IMR-90 (cell line): Measurements from ENCODE around the gene NACC2. TPM values are rescaled to one million over a fixed set of nuclear protein-coding genes. Genes with fewer than 3 reads are reported as not detected.

ENCODE experiments used
- ATAC-seq: fragments of 200-7000 bp; cut with Tn5 transposase; 2 replicates; pipeline ENCODE4 v1.9.1; 2020; ENCODE audit warnings: low read depth, mild to moderate bottlenecking, moderate library complexity
- BruUV-seq: library from RNA; stranded (reverse); fragments of 400-500 nt; replicated peaks from 2 replicates; lab custom pipeline; 2021; lab: Mats Ljungman, UMichigan
- CTCF ChIA-PET: fragments of 300-600 bp; formaldehyde crosslinking; extraction: SDS; loops from one replicate; lab custom pipeline; 2021; ENCODE audit warnings: antibody characterized with exemption; lab: Yijun Ruan, JAX
- POLR2A ChIA-PET: fragments of 300-600 bp; sonication (Branson Sonifier 250); formaldehyde crosslinking; loops from one replicate; lab custom pipeline; 2022; ENCODE audit warnings: antibody characterized with exemption; ENCODE audit not compliant: unreplicated experiment; lab: Charles Lee
- DNase-seq: peaks from one replicate; pipeline ENCODE4 v3.0.0; 2013
- H2AFZ ChIP-seq: replicated peaks from 2 replicates; pipeline ENCODE3; 2013; ENCODE audit warnings: low read length, mild to moderate bottlenecking; ENCODE audit not compliant: poor library complexity
- H2AK5ac ChIP-seq: 2 replicates; pipeline ENCODE4 v1.6.1; 2013; ENCODE audit warnings: low read depth, low read length, inconsistent platforms
- H2AK9ac ChIP-seq: replicated peaks from 2 replicates; pipeline ENCODE3; 2013; ENCODE audit warnings: mild to moderate bottlenecking, low read depth, low read length, moderate library complexity; ENCODE audit not compliant: poor library complexity
- H2BK120ac ChIP-seq: 2 replicates; pipeline ENCODE4 v1.6.1; 2013; ENCODE audit warnings: low read depth, low read length, inconsistent platforms
- H2BK15ac ChIP-seq: 3 replicates; pipeline ENCODE4 v1.6.1; 2013; ENCODE audit warnings: low read depth, low read length, inconsistent platforms
- H2BK20ac ChIP-seq: 2 replicates; pipeline ENCODE4 v1.6.1; 2013; ENCODE audit warnings: low read depth, mild to moderate bottlenecking, inconsistent platforms, low read length, moderate library complexity
- H2BK5ac ChIP-seq: 2 replicates; pipeline ENCODE4 v1.6.1; 2013; ENCODE audit warnings: mild to moderate bottlenecking, low read depth, low read length, inconsistent platforms; ENCODE audit not compliant: poor library complexity, severe bottlenecking
- H3K14ac ChIP-seq: replicated peaks from 2 replicates; pipeline ENCODE4 v1.6.1; 2013; ENCODE audit warnings: low read depth, low read length, inconsistent platforms
- H3K18ac ChIP-seq: 2 replicates; pipeline ENCODE4 v1.6.1; 2013; ENCODE audit warnings: low read depth, low read length, control low read depth
- H3K23ac ChIP-seq: 2 replicates; pipeline ENCODE4 v1.6.1; 2013; ENCODE audit warnings: low read depth, low read length, inconsistent platforms
- H3K27ac ChIP-seq: 2 replicates; pipeline ENCODE4 v1.5.1; 2013; ENCODE audit warnings: mild to moderate bottlenecking, control low read depth, low read length; ENCODE audit not compliant: insufficient read depth
- H3K27me3 ChIP-seq: 2 replicates; pipeline ENCODE4 v1.6.1; 2013; ENCODE audit warnings: low read length; ENCODE audit not compliant: control insufficient read depth, insufficient read depth
- H3K36me3 ChIP-seq: 2 replicates; pipeline ENCODE4 v1.6.1; 2013; ENCODE audit warnings: low read length, mixed read lengths; ENCODE audit not compliant: control insufficient read depth, insufficient read depth
- H3K4ac ChIP-seq: 2 replicates; pipeline ENCODE4 v1.6.1; 2013; ENCODE audit warnings: low read depth, low read length, inconsistent platforms
- H3K4me1 ChIP-seq: 2 replicates; pipeline ENCODE4 v1.6.1; 2013; ENCODE audit warnings: low read length, mixed read lengths; ENCODE audit not compliant: control insufficient read depth, insufficient read depth
- H3K4me2 ChIP-seq: 2 replicates; pipeline ENCODE4 v1.6.1; 2013; ENCODE audit warnings: low read depth, mild to moderate bottlenecking, control low read depth, low read length, moderate library complexity
- H3K4me3 ChIP-seq: 2 replicates; pipeline ENCODE4 v1.5.1; 2013; ENCODE audit warnings: low read depth, mild to moderate bottlenecking, control low read depth, low read length, moderate library complexity; ENCODE audit not compliant: insufficient read depth
- H3K56ac ChIP-seq: 2 replicates; pipeline ENCODE4 v1.6.1; 2013; ENCODE audit warnings: low read length, inconsistent platforms; ENCODE audit not compliant: insufficient read depth; ENCODE audit errors: extremely low read depth
- H3K79me1 ChIP-seq, 2 experiments: 2 replicates each; pipeline ENCODE4 v1.6.1; 2013; ENCODE audit warnings: low read length in 2 of 2, inconsistent platforms in 1 of 2, low read depth in 1 of 2
- H3K9ac ChIP-seq: 2 replicates; pipeline ENCODE4 v1.6.1; 2013; ENCODE audit warnings: low read depth, low read length, control low read depth
- H3K9me1 ChIP-seq: 2 replicates; pipeline ENCODE4 v1.6.1; 2013; ENCODE audit warnings: low read length, inconsistent platforms; ENCODE audit not compliant: insufficient read depth
- H3K9me3 ChIP-seq: 2 replicates; pipeline ENCODE4 v1.6.1; 2013; ENCODE audit warnings: low read length; ENCODE audit not compliant: control insufficient read depth, insufficient read depth
- H4K20me1 ChIP-seq: 2 replicates; pipeline ENCODE4 v1.6.1; 2013; ENCODE audit warnings: low read length, inconsistent platforms; ENCODE audit not compliant: insufficient read depth
- H4K5ac ChIP-seq: 2 replicates; pipeline ENCODE4 v1.6.1; 2013; ENCODE audit warnings: mild to moderate bottlenecking, low read depth, low read length, control low read depth
- H4K8ac ChIP-seq, 2 experiments: 2 replicates each; pipeline ENCODE4 v1.6.1; 2013; ENCODE audit warnings: low read depth in 2 of 2, low read length in 2 of 2, control low read depth in 1 of 2, inconsistent platforms in 1 of 2
- H4K91ac ChIP-seq: 2 replicates; pipeline ENCODE4 v1.6.1; 2013; ENCODE audit warnings: low read depth, low read length, inconsistent platforms; ENCODE audit not compliant: insufficient read depth
- BHLHE40 ChIP-seq: fragments of 150-350 bp; IDR thresholded peaks from 2 replicates; pipeline ENCODE4 v1.6.1; 2016; ENCODE audit warnings: mild to moderate bottlenecking, low read depth, low read length
- CEBPB ChIP-seq: IDR thresholded peaks from 2 replicates; pipeline ENCODE4 v1.6.1; 2012; ENCODE audit warnings: low read depth, low read length, improper control_type of control experiment
- CHD1 ChIP-seq: IDR thresholded peaks from 2 replicates; pipeline ENCODE4 v1.6.1; 2012; ENCODE audit warnings: low read depth, low read length, improper control_type of control experiment
- ELK1 ChIP-seq: fragments of 150-350 bp; IDR thresholded peaks from 2 replicates; pipeline ENCODE4 v1.6.1; 2016; ENCODE audit warnings: low read depth, mild to moderate bottlenecking, low read length, moderate library complexity, borderline replicate concordance
- FOS ChIP-seq: fragments of 150-350 bp; IDR thresholded peaks from 2 replicates; pipeline ENCODE4 v1.6.1; 2016; ENCODE audit warnings: low read depth, low read length
- MAFK ChIP-seq: IDR thresholded peaks from 2 replicates; pipeline ENCODE4 v1.6.1; 2012; ENCODE audit warnings: low read depth, low read length, improper control_type of control experiment
- MAZ ChIP-seq: IDR thresholded peaks from 2 replicates; pipeline ENCODE4 v1.6.1; 2012; ENCODE audit warnings: low read depth, mild to moderate bottlenecking, low read length, improper control_type of control experiment, moderate library complexity, borderline replicate concordance
- MXI1 ChIP-seq: IDR thresholded peaks from 2 replicates; pipeline ENCODE4 v1.6.1; 2012; ENCODE audit warnings: low read depth, mild to moderate bottlenecking, low read length, moderate library complexity, borderline replicate concordance
- NFE2L2 ChIP-seq: fragments of 150-350 bp; IDR thresholded peaks from 2 replicates; pipeline ENCODE4 v1.6.1; 2016; ENCODE audit warnings: low read depth, mild to moderate bottlenecking, low read length
- POLR2A ChIP-seq: IDR thresholded peaks from 2 replicates; pipeline ENCODE4 v1.6.1; 2012; ENCODE audit warnings: mild to moderate bottlenecking, low read depth, low read length
- RAD21 ChIP-seq: IDR thresholded peaks from 2 replicates; pipeline ENCODE4 v1.6.1; 2012; ENCODE audit warnings: low read length, improper control_type of control experiment
- RCOR1 ChIP-seq: IDR thresholded peaks from 2 replicates; pipeline ENCODE4 v1.6.1; 2012; ENCODE audit warnings: mild to moderate bottlenecking, low read length, improper control_type of control experiment; ENCODE audit not compliant: insufficient replicate concordance
- RFX5 ChIP-seq: IDR thresholded peaks from 2 replicates; pipeline ENCODE4 v1.8.0; 2012; ENCODE audit warnings: low read depth, mild to moderate bottlenecking, low read length, moderate library complexity
- SMC3 ChIP-seq: fragments of 150-350 bp; IDR thresholded peaks from 2 replicates; pipeline ENCODE4 v1.6.1; 2016; ENCODE audit warnings: low read depth, mild to moderate bottlenecking, antibody characterized with exemption, low read length, moderate library complexity
- WGBS, 2 experiments: methylation state at CpG; one replicate each; pipeline versions ENCODE4 v1.1.5 to v1.1.7; 2013; ENCODE audit warnings: missing lambda C conversion rate in 2 of 2; ENCODE audit not compliant: insufficient read length in 1 of 2; ENCODE audit errors: extremely low coverage in 2 of 2; 5-methylcytosine and 5-hydroxymethylcytosine counted together
- dilution Hi-C: fragments of 300-500 bp; cut with HindIII; formaldehyde crosslinking; loops from one replicate; pipeline ENCODE4 v1.14.3; 2018; ENCODE audit warnings: low sequenced_read_pairs; ENCODE audit not compliant: unreplicated experiment
- in situ Hi-C: fragments of 300-500 bp; cut with MboI; formaldehyde crosslinking; loops from 3 replicates; pipeline ENCODE4 v1.14.3; 2019; ENCODE audit warnings: low sequenced_read_pairs, inconsistent platforms, mixed read lengths
- intact Hi-C: fragments of 100-400 bp; cut with micrococcal nuclease; formaldehyde crosslinking; loops from 2 replicates; pipeline ENCODE4 v1.10.0; 2022
- polyA plus RNA-seq, 3 experiments: library from polyadenylated mRNA; depleted of rRNA; stranded (reverse); fragments of >200 nt; gene quantifications; 2 replicates each; pipeline ENCODE4 v1.2.3, GENCODE V29; 2012; ENCODE audit warnings: low replicate concordance in 1 of 3
- total RNA-seq: library from RNA; depleted of rRNA; stranded (reverse); fragments of >200 nt; gene quantifications from 2 replicates; pipeline ENCODE4 v1.2.3, GENCODE V29; 2012
- TF ChIP-seq, protein P1 (sequence below): fragments of 150-350 bp; IDR thresholded peaks from 2 replicates; pipeline ENCODE4 v1.6.1; 2017; ENCODE audit warnings: mild to moderate bottlenecking, antibody characterized with exemption, low read length, low read depth

The NACC2 gene
- total and polyA plus RNA-seq, 2 of the 4 experiments (the other 2 are of a cell fraction) = 7.9 to 19.0 TPM

GRCh38 chr9:136103651-136104487, 8.8 kb upstream of the NACC2 start:
- no peak overlapping the region for H3K4me3 ChIP-seq
- intact Hi-C loops (no loop called here), in situ Hi-C loops (no loop called here), dilution Hi-C loops (no loop called here)
- H2BK120ac ChIP-seq = no peak overlapping the region
- no peaks in the 10 kb centered on the region; the same call in 1 of the 2 replicates for H4K20me1 ChIP-seq
- no peak overlapping the region for H3K18ac ChIP-seq
- no peaks in the 10 kb centered on the region for H3K79me1 ChIP-seq
- ChIA-PET POLR2A (no interaction called here), CTCF (no interaction called here)
- no peak overlapping the region for H3K9ac ChIP-seq
- no peak overlapping the region for H3K14ac ChIP-seq
- H3K27ac ChIP-seq = no peak overlapping the region
- peak overlapping the region; percentile 65 for H2AK9ac ChIP-seq
- no peak overlapping the region for H3K56ac ChIP-seq
- no peaks in the 10 kb centered on the region for H3K36me3 ChIP-seq
- no peak overlapping the region for H3K4ac ChIP-seq
- H2BK15ac ChIP-seq = no peak overlapping the region
- peaks cover 8% of the 10 kb centered on the region; the same call in 1 of the 2 replicates for H3K4me1 ChIP-seq
- H3K23ac ChIP-seq = no peak overlapping the region
- no peaks in the 10 kb centered on the region for H3K27me3 ChIP-seq
- no peak overlapping the region for H4K8ac ChIP-seq
- DNase-seq (no peak), ATAC-seq (no peak)
- H4K91ac ChIP-seq = no peak overlapping the region
- no peak overlapping the region for H2AFZ ChIP-seq
- H3K4me2 ChIP-seq = no peak overlapping the region
- no peaks in the 10 kb centered on the region for H3K9me3 ChIP-seq
- BruUV-seq = no TSS peak
- no peak overlapping the region for H2BK5ac ChIP-seq
- H2AK5ac ChIP-seq = no peak overlapping the region
- 69% methylated on average over 12 of the region's 34 CpGs; no CpG with 5 or more reads in 1 of the 2 experiments for WGBS, 2 experiments
- no peak overlapping the region for H2BK20ac ChIP-seq
- no peak overlapping the region for H4K5ac ChIP-seq
- peaks cover 7% of the 10 kb centered on the region for H3K9me1 ChIP-seq
- TF ChIP-seq ELK1 = no peak
- no peak for TF ChIP-seq RCOR1
- no peak for TF ChIP-seq FOS
- no peak for TF ChIP-seq CEBPB
- TF ChIP-seq RAD21 = no peak
- no peak for TF ChIP-seq BHLHE40
- TF ChIP-seq MXI1 = no peak
- no peak for TF ChIP-seq CHD1
- TF ChIP-seq MAZ = no peak
- TF ChIP-seq RFX5 = no peak
- TF ChIP-seq NFE2L2 = no peak
- no peak for TF ChIP-seq MAFK
- no peak for TF ChIP-seq SMC3
- TF ChIP-seq, protein P1, sequence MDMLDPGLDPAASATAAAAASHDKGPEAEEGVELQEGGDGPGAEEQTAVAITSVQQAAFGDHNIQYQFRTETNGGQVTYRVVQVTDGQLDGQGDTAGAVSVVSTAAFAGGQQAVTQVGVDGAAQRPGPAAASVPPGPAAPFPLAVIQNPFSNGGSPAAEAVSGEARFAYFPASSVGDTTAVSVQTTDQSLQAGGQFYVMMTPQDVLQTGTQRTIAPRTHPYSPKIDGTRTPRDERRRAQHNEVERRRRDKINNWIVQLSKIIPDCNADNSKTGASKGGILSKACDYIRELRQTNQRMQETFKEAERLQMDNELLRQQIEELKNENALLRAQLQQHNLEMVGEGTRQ = no peak
- TF ChIP-seq POLR2A = no peak
